GM18907 (cell line): ENCODE results near the gene P3H1.

ENCODE experiments used
- ATAC-seq: cut with Tn5 transposase; IDR thresholded peaks from one replicate; pipeline ENCODE4 v1.9.1; 2021; ENCODE audit warnings: mild to moderate bottlenecking, moderate library complexity; ENCODE audit not compliant: unreplicated experiment

P3H1 gene

GRCh38 chr1:42745851-42746250, 21.0 kb downstream of the P3H1 start:
- no peak for ATAC-seq

GRCh38 chr1:42744148-42744413, 22.7 kb downstream of the P3H1 start:
- ATAC-seq = no peak

DNA sequence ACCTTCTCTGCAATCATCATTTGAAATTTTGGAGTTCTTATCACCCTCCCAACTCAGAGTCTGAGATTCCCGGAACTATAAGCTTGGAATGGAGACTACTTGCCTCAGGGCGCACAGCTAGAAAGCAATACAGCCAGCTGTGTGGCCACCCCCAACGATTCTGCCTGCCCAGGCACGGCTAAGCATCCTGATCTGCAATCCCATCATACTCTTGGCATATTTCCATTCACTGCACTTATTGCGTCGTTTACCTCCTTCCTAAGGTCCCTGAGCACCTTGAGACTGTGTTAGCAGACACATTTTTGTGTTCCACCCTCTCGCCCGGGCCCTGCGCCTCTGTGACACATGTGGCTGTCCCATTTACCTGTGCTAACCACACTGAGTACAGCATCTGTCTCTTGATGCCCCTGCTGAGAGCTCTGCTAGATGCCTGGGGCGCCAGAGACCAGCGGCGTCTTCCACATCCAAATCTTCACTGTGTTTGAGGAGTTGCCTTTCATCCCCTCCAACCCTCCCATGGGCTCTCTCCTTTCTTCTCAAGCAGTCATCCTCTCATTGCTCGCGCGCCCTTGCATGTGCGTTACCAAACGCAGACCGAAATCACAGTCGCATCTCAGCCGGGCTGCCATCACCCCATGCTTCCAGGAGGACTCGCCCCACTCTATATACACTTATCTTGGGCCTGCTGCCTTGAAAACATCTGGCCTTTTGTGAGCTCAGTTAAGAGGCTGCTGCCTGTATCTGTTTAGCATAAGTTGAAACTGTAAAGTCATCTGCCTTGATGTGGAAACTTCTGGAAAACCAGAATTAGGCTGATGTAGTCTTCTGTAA, 23.3 kb downstream of the P3H1 start:
- ATAC-seq = no peak

DNA sequence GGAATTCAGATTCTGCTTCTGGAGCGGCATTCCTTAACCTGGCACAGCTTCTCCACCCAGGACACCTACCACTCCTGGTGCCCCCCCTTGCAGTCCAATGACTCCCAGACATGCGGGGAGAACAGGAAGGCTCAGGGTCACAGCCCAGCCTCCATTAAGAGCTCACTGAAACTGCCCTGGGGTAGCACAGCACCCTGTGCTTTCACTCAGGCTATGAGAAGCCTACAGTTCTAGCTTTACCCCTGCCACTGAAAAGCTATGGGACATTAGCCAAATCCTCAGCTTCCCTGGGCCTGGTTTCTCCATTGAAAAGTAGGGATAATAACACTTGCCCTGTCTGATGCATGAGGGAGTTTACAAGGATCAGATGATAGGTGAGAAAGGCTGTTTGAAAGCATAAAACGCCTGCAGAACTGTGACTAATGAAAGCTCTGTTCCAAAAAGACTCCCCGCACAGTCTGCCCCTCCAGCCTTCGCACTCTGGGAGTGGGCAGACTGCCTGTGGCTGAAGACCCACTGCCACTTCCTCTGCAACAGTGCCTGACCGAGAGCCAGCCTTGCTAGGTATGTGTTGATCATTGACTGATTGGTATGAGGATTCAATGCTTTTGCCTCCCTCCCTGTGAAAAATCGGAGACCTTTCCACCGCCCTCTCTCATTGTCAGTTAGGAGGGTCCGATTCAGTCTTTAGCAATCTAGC, 24.1 kb downstream of the P3H1 start:
- no peak for ATAC-seq

GRCh38 chr1:42742141-42742540, 24.7 kb downstream of the P3H1 start:
- ATAC-seq = no peak

- ATAC-seq = no peak
Observed at GRCh38 chr1:42741706-42742105, 25.1 kb downstream of the P3H1 start.

DNA sequence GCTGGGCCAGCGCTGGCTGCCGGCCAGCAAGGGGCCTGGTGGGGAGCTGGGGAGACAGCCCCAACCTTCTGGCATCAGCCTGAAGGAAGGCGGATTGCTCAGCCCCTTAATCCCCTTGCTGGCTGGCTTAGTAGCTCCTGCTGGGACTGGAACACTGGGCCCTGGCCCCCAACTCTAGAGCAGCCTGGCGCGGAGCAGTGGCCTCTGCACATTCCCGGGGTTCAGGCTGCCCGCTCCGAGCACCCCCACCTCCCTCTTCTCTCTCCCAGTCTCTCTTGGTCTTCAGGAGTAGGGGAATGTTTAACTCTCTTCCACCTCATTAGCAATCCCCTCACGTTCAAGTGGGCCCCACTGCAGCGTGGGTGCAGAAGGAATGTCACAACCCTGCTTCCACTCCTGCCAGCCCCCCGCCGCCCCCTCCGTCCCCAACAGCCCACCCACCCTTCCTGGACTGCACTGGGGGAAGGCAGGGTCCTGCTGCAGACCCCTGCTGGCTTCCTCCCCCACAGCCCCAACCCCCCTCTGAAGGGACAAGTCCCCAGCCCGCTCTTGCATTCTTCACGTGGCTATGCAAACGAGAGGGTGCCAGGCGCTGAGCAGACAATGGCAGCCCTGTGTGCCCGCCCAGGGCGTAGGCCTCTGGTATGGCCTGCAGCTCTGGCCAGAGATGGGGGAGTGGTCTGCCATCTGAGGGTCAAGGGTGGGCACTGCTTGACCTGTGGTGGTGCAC, 25.8 kb downstream of the P3H1 start:
- ATAC-seq = no peak

GRCh38 chr1:42739753-42740700, 26.8 kb downstream of the P3H1 start, which contains the start of gene CLDN19:
Gene CLDN19, minus strand, starts transcription at chr1:42740236. Its CDS starts 173 bp downstream, at chr1:42740063.
- no peak for ATAC-seq

DNA sequence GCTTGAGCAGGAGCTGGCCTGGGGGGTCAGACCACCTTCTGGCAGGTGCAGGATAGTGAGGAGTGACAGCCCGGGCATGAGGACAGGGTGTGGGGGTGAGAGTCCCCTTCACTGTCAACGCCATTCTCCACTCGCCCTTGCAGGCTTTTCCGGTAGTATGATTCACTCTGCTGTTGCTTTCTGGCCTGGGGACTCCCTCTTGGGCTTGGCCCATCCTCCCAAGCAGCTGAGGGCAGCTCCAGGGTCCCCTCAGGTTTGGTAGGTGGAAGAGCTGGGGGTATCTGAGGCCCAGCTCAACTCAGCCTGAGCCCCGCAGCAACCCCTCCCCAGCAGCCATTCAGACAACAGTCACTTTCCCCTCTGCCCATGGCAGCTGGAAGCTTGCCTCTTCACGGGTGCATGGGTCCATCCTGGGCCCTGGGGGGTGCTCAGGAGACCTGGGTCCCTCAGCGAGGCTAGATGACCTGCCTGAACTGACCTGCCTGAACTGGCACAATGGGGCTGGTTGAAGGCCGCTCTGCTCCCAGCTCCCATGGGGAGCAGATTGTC, 28.1 kb downstream of the P3H1 start:
- no peak for ATAC-seq

GRCh38 chr1:42737986-42738677, 28.7 kb downstream of the P3H1 start:
- ATAC-seq = no peak

DNA sequence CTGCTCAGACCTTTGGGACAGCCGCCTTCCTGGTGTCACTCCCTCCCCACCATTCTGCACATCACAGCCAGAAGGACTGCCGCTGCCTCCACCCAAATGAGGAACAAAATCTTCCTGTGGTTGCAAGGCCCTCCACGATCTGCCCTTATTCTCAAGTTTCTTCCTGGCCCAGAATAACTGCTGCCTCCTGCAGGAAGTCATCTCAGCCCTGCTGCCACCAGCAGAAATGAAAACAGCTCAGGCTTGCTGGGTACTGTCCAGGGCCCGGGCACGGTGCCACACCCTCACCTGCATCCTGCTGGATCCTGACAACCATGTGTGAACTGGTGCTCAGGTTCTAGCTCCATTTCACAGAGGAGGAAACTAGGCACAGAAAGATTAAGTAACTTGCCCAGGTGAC, 29.6 kb downstream of the P3H1 start:
- ATAC-seq = no peak

GRCh38 chr1:42736571-42737200, 30.1 kb downstream of the P3H1 start:
- ATAC-seq = no peak

GRCh38 chr1:42736152-42736551, 30.7 kb downstream of the P3H1 start:
- ATAC-seq = no peak

GRCh38 chr1:42735477-42736105, 31.2 kb downstream of the P3H1 start:
- ATAC-seq = no peak

GRCh38 chr1:42735056-42735455, 31.8 kb downstream of the P3H1 start:
- no peak for ATAC-seq

DNA sequence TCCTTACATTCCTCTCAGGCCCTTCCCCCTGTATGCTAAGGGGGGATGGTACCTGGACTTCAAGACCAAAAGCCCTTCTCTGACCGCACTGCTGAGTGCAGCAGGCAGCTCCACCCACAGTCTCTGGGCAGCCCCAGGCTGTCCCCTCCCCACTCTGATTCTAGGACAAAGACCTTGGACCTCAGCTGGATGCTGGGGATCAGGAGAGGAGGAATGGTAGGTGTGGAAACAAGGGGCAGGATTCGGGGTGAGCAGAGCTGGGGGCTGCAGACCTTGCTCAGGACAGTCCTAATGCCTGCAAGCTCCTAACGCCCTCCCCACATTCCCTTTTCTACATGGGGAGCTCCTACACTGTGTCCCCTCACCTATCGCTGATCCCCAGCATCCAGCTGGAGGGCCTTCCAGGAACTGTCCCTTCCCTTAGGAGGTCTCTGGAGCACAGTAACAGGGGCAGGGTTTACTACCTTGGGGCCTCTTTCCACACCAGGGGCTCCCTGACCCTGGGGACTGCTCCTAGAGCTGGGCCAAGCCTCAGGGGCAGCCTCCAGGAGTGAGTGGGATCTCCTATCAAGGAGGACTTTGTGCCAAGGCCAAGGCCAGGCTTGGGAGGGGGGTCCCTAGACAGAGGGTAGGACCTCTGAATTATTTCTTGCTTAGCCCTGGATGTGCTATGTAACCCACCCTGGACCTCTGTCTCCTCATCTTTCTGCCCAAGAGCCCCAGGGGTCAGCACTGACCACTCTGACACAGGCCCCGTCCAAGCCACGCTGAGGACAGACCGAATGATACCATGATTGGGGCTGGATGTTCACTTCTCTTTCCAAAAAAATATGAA, 32.4 kb downstream of the P3H1 start:
- ATAC-seq = no peak

DNA sequence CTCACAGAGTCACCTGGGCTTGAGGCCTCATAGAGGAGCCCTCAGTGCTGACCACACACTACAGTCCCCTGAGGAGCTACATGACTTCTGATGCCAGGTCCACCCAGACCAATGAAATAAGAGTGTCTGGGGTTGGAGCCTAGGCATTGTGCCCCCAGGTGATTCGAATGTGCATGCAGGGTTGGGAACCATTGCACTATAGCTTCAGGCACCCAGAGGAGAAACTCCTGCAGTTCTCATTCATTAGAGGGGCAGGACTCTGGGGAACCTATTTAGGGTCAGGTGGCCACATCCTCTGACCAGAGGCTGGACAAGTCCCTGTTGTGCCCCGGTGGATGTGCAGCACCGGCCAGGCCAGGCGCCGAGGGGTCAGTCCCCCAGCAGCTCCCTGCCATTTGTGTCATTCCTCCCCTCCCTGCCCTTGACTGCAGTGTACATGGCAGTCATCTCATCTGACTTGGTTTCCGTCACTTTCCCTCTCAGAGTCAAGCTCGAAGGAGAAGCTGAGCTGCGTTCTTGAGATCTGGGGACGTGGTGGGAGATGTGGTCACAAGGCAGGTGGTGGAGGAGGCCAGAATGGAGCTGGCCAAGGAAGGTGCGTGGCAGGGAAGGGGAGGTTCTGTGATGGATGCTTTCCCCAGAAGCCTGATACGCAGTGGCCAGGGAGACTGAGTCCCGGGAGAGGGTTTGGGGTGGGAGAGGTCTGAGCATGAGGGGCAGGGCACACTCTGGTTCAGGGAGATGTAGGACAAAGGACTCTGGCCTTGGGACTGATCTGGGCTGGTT, 33.2 kb downstream of the P3H1 start:
- no peak for ATAC-seq
